NT2/D1 (cell line): ENCODE measurements around the gene BORCS6.

Experiments
- SUZ12 ChIP-seq: IDR thresholded peaks from 2 replicates; pipeline ENCODE4 v1.6.1; 2011; ENCODE audit not compliant: insufficient read length, insufficient read depth; ENCODE audit errors: extremely low read depth
- YY1 ChIP-seq: IDR thresholded peaks from 2 replicates; pipeline ENCODE4 v1.6.1; 2011; ENCODE audit not compliant: insufficient read length, insufficient read depth
- ZNF274 ChIP-seq: IDR thresholded peaks from 2 replicates; pipeline ENCODE4 v1.6.1; 2011; ENCODE audit warnings: mild to moderate bottlenecking, low read depth, low read length

DNA sequence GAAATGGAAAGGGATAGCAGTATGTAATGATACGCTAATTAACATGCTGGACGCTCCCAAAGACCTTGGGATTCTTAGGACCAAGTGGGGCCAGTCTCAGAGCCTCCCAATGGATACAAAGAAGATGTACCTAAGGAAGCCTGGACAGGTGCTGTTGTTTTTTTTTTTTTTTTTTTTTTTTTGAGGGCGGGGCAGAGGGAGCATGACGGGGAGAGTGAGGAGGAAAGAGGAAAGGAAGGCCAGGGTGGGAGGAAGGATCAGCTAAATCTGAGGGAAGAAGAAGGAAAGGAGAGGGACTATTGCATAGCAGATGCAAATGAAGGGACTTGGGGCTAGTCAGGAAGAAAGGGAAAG, 29.8 kb downstream of the BORCS6 start:
- TF ChIP-seq ZNF274: no peak
- no peak for TF ChIP-seq YY1
- no peak for TF ChIP-seq SUZ12
